Liver (tissue), 9 donors: ENCODE measurements around the gene TUSC2. TPM values are rescaled to one million over a fixed set of nuclear protein-coding genes. Genes with fewer than 3 reads are reported as not detected.
"Not testable (repeated sequence)": the region's sequence is repeated elsewhere in the genome, so short reads cannot be mapped to it uniquely, and the experiment has no call there.

Source experiments
- DNase-seq: peaks from one replicate; pipeline ENCODE4 v3.0.0-alpha.2; 2017; ENCODE audit warnings: low spot score
- H3K27ac ChIP-seq, 2 donors: one replicate each; pipeline ENCODE4 v1.7.0; 2013; ENCODE audit warnings: inconsistent platforms in 2 of 2, low read length in 2 of 2, control low read depth in 1 of 2, low read depth in 1 of 2, mild to moderate bottlenecking in 1 of 2
- H3K27me3 ChIP-seq, 4 donors: one replicate each; pipeline versions ENCODE4 v1.6.1 to v1.7.0; 2013; ENCODE audit warnings: low read length in 3 of 4, inconsistent platforms in 1 of 4, mild to moderate bottlenecking in 1 of 4, moderate library complexity in 1 of 4; ENCODE audit not compliant: control insufficient read depth in 4 of 4, insufficient read depth in 4 of 4
- H3K36me3 ChIP-seq, 4 donors: one replicate each; pipeline versions ENCODE4 v1.6.1 to v1.7.0; 2013; ENCODE audit warnings: low read length in 3 of 4, mild to moderate bottlenecking in 3 of 4, low read depth in 1 of 4, moderate library complexity in 1 of 4; ENCODE audit not compliant: control insufficient read depth in 4 of 4, insufficient read depth in 3 of 4
- H3K4me1 ChIP-seq, 4 donors: one replicate each; pipeline versions ENCODE4 v1.6.1 to v1.7.0; 2013; ENCODE audit warnings: low read length in 3 of 4, mild to moderate bottlenecking in 3 of 4, moderate library complexity in 1 of 4; ENCODE audit not compliant: control insufficient read depth in 4 of 4, insufficient read depth in 4 of 4
- H3K4me3 ChIP-seq, 3 donors: one replicate each; pipeline versions ENCODE4 v1.6.1 to v1.7.0; 2013; ENCODE audit warnings: low read length in 3 of 3, control low read depth in 1 of 3, low read depth in 1 of 3, mild to moderate bottlenecking in 1 of 3
- H3K9ac ChIP-seq, 2 donors: one replicate each; pipeline ENCODE4 v1.7.0; 2013; ENCODE audit warnings: low read length in 2 of 2, mild to moderate bottlenecking in 2 of 2, moderate library complexity in 2 of 2, control low read depth in 1 of 2, low read depth in 1 of 2
- H3K9me3 ChIP-seq, 4 donors: one replicate each; pipeline versions ENCODE4 v1.6.1 to v1.7.0; 2013; ENCODE audit warnings: low read length in 3 of 4; ENCODE audit not compliant: control insufficient read depth in 4 of 4
- ATF3 ChIP-seq: IDR thresholded peaks from 2 replicates; pipeline ENCODE4 v1.6.1; 2016; ENCODE audit warnings: antibody characterized with exemption
- FOXA1 ChIP-seq: IDR thresholded peaks from 2 replicates; pipeline ENCODE4 v1.6.1; 2016; ENCODE audit warnings: antibody characterized with exemption
- FOXA2 ChIP-seq: IDR thresholded peaks from 2 replicates; pipeline ENCODE4 v1.6.1; 2016; ENCODE audit warnings: antibody characterized with exemption
- GABPA ChIP-seq, 2 donors: IDR thresholded peaks in 1 of 2; conservative IDR thresholded peaks in 1 of 2; 2 replicates each; pipeline ENCODE4 v1.6.1; 2016; ENCODE audit warnings: antibody characterized with exemption in 2 of 2, mild to moderate bottlenecking in 1 of 2, moderate library complexity in 1 of 2
- HNF4A ChIP-seq, 2 donors: conservative IDR thresholded peaks; 2 replicates each; pipeline ENCODE4 v1.6.1; 2016; ENCODE audit warnings: antibody characterized with exemption in 2 of 2, mild to moderate bottlenecking in 2 of 2
- HNF4G ChIP-seq: IDR thresholded peaks from 2 replicates; pipeline ENCODE4 v1.6.1; 2016; ENCODE audit warnings: antibody characterized with exemption
- JUND ChIP-seq, 2 donors: IDR thresholded peaks; 2 replicates each; pipeline ENCODE4 v1.6.1; 2016; ENCODE audit warnings: antibody characterized with exemption in 2 of 2
- NR2F2 ChIP-seq: IDR thresholded peaks from 2 replicates; pipeline ENCODE4 v1.6.1; 2016; ENCODE audit warnings: antibody characterized with exemption
- RAD21 ChIP-seq, 2 donors: IDR thresholded peaks; 2 replicates each; pipeline ENCODE4 v1.6.1; 2016; ENCODE audit warnings: antibody characterized with exemption in 2 of 2, mild to moderate bottlenecking in 2 of 2
- REST ChIP-seq: IDR thresholded peaks from 2 replicates; pipeline ENCODE4 v1.6.1; 2016; ENCODE audit warnings: antibody characterized with exemption, mild to moderate bottlenecking
- RXRA ChIP-seq, 2 donors: IDR thresholded peaks; 2 replicates each; pipeline ENCODE4 v1.6.1; 2017 to 2018; ENCODE audit warnings: antibody characterized with exemption in 2 of 2, mild to moderate bottlenecking in 1 of 2
- SP1 ChIP-seq: IDR thresholded peaks from 2 replicates; pipeline ENCODE4 v1.6.1; 2018; ENCODE audit warnings: antibody characterized with exemption, mild to moderate bottlenecking
- TAF1 ChIP-seq: conservative IDR thresholded peaks from 2 replicates; pipeline ENCODE4 v1.6.1; 2016; ENCODE audit warnings: antibody characterized with exemption, mild to moderate bottlenecking
- YY1 ChIP-seq: IDR thresholded peaks from 2 replicates; pipeline ENCODE4 v1.6.1; 2016; ENCODE audit warnings: antibody characterized with exemption, mild to moderate bottlenecking
- ZBTB33 ChIP-seq: IDR thresholded peaks from 2 replicates; pipeline ENCODE4 v1.6.1; 2016; ENCODE audit warnings: antibody characterized with exemption
- WGBS: extraction: QIAGEN DNeasy Blood & Tissue Kit; methylation state at CpG from one replicate; pipeline ENCODE4 v1.1.7; 2013; 5-methylcytosine and 5-hydroxymethylcytosine counted together
- polyA plus RNA-seq, 2 donors: library from polyadenylated mRNA; stranded (reverse) in 1 of 2; unstranded in 1 of 2; fragments of 200-250 nt in 1 of 2; fragments of >200 nt in 1 of 2; fragmentation: Nextera tagmentation in 1 of 2; extraction: Ambion mirVana in 1 of 2; gene quantifications; one replicate each; pipeline versions ENCODE4 v1.2.1 to v1.2.3, GENCODE V29; 2013 to 2015
- total RNA-seq, 2 donors: library from RNA; depleted of rRNA; stranded (reverse); fragments of >200 nt; gene quantifications; one replicate each; pipeline ENCODE4 v1.2.3, GENCODE V29; 2014
- TF ChIP-seq, protein P1 (sequence below): IDR thresholded peaks from 2 replicates; pipeline ENCODE4 v1.6.1; 2016; ENCODE audit warnings: antibody characterized with exemption
- TF ChIP-seq, protein P2 (sequence below): fragments of 150-350 bp; IDR thresholded peaks from 2 replicates; pipeline ENCODE4 v1.5.1; 2017; ENCODE audit warnings: improper control_type of control experiment, low read depth, low read length; ENCODE audit not compliant: missing input control
- donor health status: healthy.
- donor health status: healthy.
- donor health status: healthy.
- donor health status: healthy.
- donor health status: healthy.

TUSC2 gene
- total and polyA plus RNA-seq, 4 donors = 12.7 to 37.7 (median 21.7) TPM

DNA sequence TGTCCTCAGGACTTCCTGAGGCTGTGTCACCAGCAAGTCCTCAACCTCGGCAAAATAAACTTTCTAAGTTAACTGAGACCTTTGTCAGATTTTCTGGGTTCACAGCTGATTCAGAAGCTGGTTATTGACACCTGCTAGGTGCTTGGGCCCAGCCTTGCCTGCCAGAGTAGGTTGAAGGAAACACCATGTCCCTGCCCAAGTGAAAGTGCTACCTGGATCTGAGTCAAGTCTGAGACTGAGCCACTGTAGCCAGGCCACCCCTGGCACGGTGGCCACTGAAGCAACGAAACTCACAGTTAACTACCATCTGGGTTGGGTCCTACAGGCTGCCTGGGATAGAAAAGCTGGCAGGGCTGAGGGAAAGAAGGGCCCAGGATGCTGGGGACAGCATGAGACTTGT is 13.7 kb downstream of the TUSC2 start:
- WGBS = 82% methylated on average over 3 of the region's 3 CpGs
- H3K4me3 ChIP-seq = no peak overlapping the region
- H3K4me1 ChIP-seq = peaks cover 8 to 24% (median 20%) of the 10 kb centered on the region in 4 donors

DNA sequence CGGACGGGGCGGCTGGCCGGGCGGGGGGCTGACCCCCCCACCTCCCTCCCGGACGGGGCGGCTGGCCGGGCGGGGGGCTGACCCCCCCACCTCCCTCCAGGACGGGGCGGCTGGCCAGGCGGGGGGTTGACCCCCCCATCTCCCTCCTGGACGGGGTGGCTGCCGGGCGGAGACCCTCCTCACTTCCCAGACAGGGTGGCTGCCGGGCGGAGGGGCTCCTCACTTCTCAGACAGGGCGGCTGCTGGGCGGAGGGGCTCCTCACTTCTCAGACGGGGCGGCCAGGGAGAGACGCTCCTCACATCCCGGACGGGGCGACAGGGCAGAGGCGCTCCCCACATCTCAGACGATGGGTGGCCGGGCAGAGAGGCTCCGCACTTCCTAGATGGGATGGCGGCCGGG is 16.0 kb downstream of the TUSC2 start:
- H3K9me3 ChIP-seq, H3K36me3 ChIP-seq, H3K9ac ChIP-seq, H3K27ac ChIP-seq, H3K4me3 ChIP-seq, H3K27me3 ChIP-seq, DNase-seq: not testable (repeated sequence)
- peaks cover 6 to 11% (median 9%) of the 10 kb centered on the region in 4 donors for H3K4me1 ChIP-seq
- WGBS = 94% methylated on average over 32 of the region's 32 CpGs

More for the DNA sequence above, 13.7 kb downstream of the TUSC2 start:
- H3K27ac ChIP-seq = no peak overlapping the region
- TF ChIP-seq NR2F2 (no peak), HNF4G (no peak), SP1 (no peak), TAF1 (no peak), ZBTB33 (no peak), ATF3 (no peak), RAD21 (IDR thresholded peaks at IDR 0.05) (no peak), HNF4A (conservative IDR thresholded peaks at IDR 0.05) (no peak), YY1 (no peak), JUND (IDR thresholded peaks at IDR 0.05) (no peak), FOXA2 (no peak), RXRA (IDR thresholded peaks at IDR 0.05) (no peak), GABPA (IDR thresholded peaks at IDR 0.05 in 1 of 2, conservative IDR thresholded peaks at IDR 0.05 in 1 of 2) (no peak)
- TF ChIP-seq, protein P1, sequence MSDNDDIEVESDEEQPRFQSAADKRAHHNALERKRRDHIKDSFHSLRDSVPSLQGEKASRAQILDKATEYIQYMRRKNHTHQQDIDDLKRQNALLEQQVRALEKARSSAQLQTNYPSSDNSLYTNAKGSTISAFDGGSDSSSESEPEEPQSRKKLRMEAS = no peak
- TF ChIP-seq, protein P2, sequence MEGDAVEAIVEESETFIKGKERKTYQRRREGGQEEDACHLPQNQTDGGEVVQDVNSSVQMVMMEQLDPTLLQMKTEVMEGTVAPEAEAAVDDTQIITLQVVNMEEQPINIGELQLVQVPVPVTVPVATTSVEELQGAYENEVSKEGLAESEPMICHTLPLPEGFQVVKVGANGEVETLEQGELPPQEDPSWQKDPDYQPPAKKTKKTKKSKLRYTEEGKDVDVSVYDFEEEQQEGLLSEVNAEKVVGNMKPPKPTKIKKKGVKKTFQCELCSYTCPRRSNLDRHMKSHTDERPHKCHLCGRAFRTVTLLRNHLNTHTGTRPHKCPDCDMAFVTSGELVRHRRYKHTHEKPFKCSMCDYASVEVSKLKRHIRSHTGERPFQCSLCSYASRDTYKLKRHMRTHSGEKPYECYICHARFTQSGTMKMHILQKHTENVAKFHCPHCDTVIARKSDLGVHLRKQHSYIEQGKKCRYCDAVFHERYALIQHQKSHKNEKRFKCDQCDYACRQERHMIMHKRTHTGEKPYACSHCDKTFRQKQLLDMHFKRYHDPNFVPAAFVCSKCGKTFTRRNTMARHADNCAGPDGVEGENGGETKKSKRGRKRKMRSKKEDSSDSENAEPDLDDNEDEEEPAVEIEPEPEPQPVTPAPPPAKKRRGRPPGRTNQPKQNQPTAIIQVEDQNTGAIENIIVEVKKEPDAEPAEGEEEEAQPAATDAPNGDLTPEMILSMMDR = no peak
- H3K36me3 ChIP-seq = peaks cover 0 to 10% (median 2%) of the 10 kb centered on the region in 4 donors
- no peak for DNase-seq
- no peaks in the 10 kb centered on the region for H3K9me3 ChIP-seq
- no peaks in the 10 kb centered on the region for H3K27me3 ChIP-seq
- H3K9ac ChIP-seq = no peak overlapping the region

DNA sequence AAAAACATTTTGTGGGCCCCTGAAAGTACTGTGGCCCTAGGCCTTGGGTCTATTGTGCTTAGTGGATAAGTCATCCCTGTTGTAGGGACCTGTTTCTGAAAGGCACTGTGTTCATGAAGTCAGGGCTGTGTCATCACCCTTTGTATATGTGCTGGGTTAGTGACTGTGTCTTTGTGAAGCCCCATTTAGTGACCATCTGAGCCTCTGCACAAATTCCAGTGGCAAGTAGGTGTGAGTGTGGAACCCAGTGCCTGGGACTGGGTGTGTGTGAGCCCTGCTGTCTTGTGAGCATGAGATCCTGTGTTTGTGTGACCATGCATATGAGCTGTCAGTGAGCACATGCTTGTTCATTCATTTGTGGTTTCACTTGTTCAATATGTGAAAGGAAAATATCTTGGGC is 23.4 kb downstream of the TUSC2 start:
- no peak overlapping the region for H3K9ac ChIP-seq
- H3K27ac ChIP-seq = no peak overlapping the region
- no peaks in the 10 kb centered on the region for H3K27me3 ChIP-seq
- peaks cover 0 to 3% (median 0%) of the 10 kb centered on the region in 4 donors for H3K36me3 ChIP-seq
- H3K9me3 ChIP-seq = no peaks in the 10 kb centered on the region
- DNase-seq = no peak
- peaks cover 12 to 39% (median 24%) of the 10 kb centered on the region in 4 donors for H3K4me1 ChIP-seq
- no peak overlapping the region for H3K4me3 ChIP-seq
- TF ChIP-seq HNF4G (no peak), ZBTB33 (no peak), RAD21 (IDR thresholded peaks at IDR 0.05) (no peak), FOXA2 (no peak), ATF3 (no peak), GABPA (IDR thresholded peaks at IDR 0.05 in 1 of 2, conservative IDR thresholded peaks at IDR 0.05 in 1 of 2) (no peak), FOXA1 (no peak), JUND (IDR thresholded peaks at IDR 0.05) (no peak), NR2F2 (no peak), HNF4A (conservative IDR thresholded peaks at IDR 0.05) (no peak), REST (no peak), YY1 (no peak)
- TF ChIP-seq, protein P1 = no peak
